Neutrophil (primary cell): ENCODE results near the gene C3orf22.

Source experiments
- H3K27ac ChIP-seq: fragments of 200-600 bp; sonication (generic); 2 replicates; pipeline ENCODE4 v1.5.1; 2016; ENCODE audit warnings: mild to moderate bottlenecking, moderate library complexity
- H3K27me3 ChIP-seq: fragments of 200-600 bp; sonication (generic); 2 replicates; pipeline ENCODE4 v1.6.0; 2016; ENCODE audit warnings: mild to moderate bottlenecking
- H3K36me3 ChIP-seq: fragments of 200-600 bp; sonication (generic); 2 replicates; pipeline ENCODE4 v1.5.1; 2017
- H3K4me1 ChIP-seq, 2 experiments: fragments of 200-600 bp in 1 of 2; sonication (generic) in 1 of 2; 1 replicate in 1 of 2; 2 replicates in 1 of 2; pipeline versions ENCODE4 v1.5.1 to v1.6.1; 2013 to 2016; ENCODE audit warnings: low read depth in 1 of 2, low read length in 1 of 2, mild to moderate bottlenecking in 1 of 2, moderate library complexity in 1 of 2; ENCODE audit not compliant: control insufficient read depth in 1 of 2, insufficient read depth in 1 of 2
- H3K4me3 ChIP-seq, 2 experiments: fragments of 200-600 bp in 1 of 2; sonication (generic) in 1 of 2; 1 replicate in 1 of 2; 2 replicates in 1 of 2; pipeline ENCODE4 v1.5.1; 2013 to 2016; ENCODE audit warnings: low read depth in 1 of 2, low read length in 1 of 2, mild to moderate bottlenecking in 1 of 2, moderate library complexity in 1 of 2
- H3K9me3 ChIP-seq: fragments of 200-600 bp; sonication (generic); 2 replicates; pipeline ENCODE4 v1.5.1; 2016
- CTCF ChIP-seq: fragments of 200-600 bp; sonication (generic); IDR thresholded peaks from 2 replicates; pipeline ENCODE4 v1.5.1; 2016; ENCODE audit warnings: antibody characterized with exemption

Gene C3orf22

GRCh38 chr3:126530171-126531050, 28.3 kb downstream of the C3orf22 start:
- Histone ChIP-seq H3K27me3 (no peaks in the 10 kb centered on the region), H3K27ac (peak overlapping the region; percentile 93), H3K9me3 (no peaks in the 10 kb centered on the region), H3K4me3 (peak overlapping the region; percentile 47 to 54), H3K4me1 (peaks cover 74 to 79% of the 10 kb centered on the region in 2 experiments), H3K36me3 (no peaks in the 10 kb centered on the region)
- no peak for TF ChIP-seq CTCF

GRCh38 chr3:126529585-126530170, 29.1 kb downstream of the C3orf22 start:
- peak overlapping the region; percentile 47 to 54 for H3K4me3 ChIP-seq
- no peak for TF ChIP-seq CTCF
- peak overlapping the region; percentile 93 for H3K27ac ChIP-seq
- peaks cover 7% of the 10 kb centered on the region for H3K27me3 ChIP-seq
- no peaks in the 10 kb centered on the region for H3K36me3 ChIP-seq
- H3K4me1 ChIP-seq: peaks cover 82 to 86% of the 10 kb centered on the region in 2 experiments
- no peaks in the 10 kb centered on the region for H3K9me3 ChIP-seq

GRCh38 chr3:126528800-126529541, 29.8 kb downstream of the C3orf22 start:
- Histone ChIP-seq H3K27ac (peak overlapping the region; percentile 93), H3K4me3 (peak overlapping the region; percentile 47 to 54), H3K4me1 (peaks cover 85% of the 10 kb centered on the region in 2 experiments), H3K36me3 (no peaks in the 10 kb centered on the region), H3K9me3 (no peaks in the 10 kb centered on the region), H3K27me3 (peaks cover 9% of the 10 kb centered on the region)
- no peak for TF ChIP-seq CTCF

- Histone ChIP-seq H3K4me1 (peaks cover 84 to 85% of the 10 kb centered on the region in 2 experiments), H3K9me3 (no peaks in the 10 kb centered on the region), H3K4me3 (peak overlapping the region; percentile 31 to 54), H3K27me3 (peaks cover 14% of the 10 kb centered on the region), H3K36me3 (no peaks in the 10 kb centered on the region), H3K27ac (peak overlapping the region; percentile 93)
- no peak for TF ChIP-seq CTCF
Observed at GRCh38 chr3:126528419-126528799, 30.3 kb downstream of the C3orf22 start.

- TF ChIP-seq CTCF: no peak
- Histone ChIP-seq H3K27ac (peak overlapping the region; percentile 93), H3K4me3 (peak overlapping the region; percentile 31 to 54), H3K27me3 (peaks cover 22% of the 10 kb centered on the region), H3K9me3 (no peaks in the 10 kb centered on the region), H3K36me3 (no peaks in the 10 kb centered on the region), H3K4me1 (peaks cover 80 to 89% of the 10 kb centered on the region in 2 experiments)
Observed at GRCh38 chr3:126527455-126528211, 31.1 kb downstream of the C3orf22 start.
